ENCODE data around the gene CD300A.

The CD300A gene

DNA sequence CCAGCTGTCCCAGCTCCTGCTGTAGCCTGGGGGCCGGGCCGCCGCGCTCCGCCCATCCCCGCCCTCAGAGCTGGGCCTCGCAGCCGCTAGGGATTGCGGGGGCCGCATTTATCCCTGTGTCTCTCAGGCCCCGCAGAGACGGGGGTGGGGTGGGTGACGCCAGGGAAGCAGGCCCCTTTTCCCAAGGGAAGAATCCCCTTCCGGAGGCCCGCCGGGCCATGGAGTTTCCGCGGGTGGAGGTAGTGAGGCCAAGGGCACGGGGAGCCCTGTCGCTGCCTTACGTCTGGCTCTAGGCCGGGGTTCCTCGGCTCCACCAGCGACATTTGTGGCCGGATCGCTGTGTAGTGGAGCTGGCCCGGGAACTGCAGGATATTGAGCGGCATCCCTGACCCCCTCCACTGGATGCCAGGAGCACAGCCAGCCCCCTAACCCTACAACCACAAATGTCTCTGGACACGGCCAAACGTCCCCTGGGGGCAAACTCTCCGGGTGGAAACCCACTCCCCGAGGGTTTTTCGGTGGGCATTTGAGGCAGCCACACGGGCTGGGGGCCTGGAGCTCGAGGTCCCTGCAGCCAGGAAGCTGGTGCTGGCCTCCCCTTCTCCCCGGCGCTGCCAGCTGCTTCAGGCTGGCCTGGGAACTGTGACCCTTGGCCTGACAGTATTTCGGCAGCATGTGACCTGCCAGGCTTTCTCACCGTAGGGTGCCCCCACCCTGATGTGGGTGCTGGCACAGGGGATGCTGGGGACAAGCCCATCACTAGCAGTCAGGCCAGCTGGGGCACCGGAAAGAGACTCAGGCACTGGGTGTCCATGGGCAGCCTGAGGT, 12.0 kb upstream of the CD300A start:
- DNase-seq (ENCODE audit: low read depth), result no peak

DNA sequence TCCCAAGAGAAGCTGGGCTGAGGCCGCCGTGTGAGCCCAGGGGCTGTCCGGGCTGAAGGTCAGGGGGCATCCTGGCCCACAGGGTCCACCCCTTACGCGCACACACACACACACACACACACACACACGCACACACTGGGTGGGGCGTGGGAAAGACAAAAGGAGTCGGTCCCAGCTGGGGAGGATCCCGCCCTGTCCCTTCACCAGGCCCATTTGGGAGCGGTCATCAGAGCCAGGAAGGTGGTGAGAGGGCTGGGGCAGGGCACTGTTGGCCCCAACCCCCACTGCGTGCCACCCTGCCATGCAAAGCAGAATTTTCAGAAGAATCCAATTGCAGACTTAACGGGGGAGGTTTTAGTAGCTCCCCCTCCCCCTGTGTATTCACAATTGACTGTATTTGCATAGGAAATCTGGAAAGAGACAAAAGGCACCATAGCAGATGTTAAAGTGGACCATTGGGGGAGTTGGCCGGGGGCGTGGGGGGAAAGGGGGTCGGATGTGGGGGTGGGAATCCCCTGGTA, 11.3 kb upstream of the CD300A start:
- DNase-seq (ENCODE audit: low read depth), result no peak

DNA sequence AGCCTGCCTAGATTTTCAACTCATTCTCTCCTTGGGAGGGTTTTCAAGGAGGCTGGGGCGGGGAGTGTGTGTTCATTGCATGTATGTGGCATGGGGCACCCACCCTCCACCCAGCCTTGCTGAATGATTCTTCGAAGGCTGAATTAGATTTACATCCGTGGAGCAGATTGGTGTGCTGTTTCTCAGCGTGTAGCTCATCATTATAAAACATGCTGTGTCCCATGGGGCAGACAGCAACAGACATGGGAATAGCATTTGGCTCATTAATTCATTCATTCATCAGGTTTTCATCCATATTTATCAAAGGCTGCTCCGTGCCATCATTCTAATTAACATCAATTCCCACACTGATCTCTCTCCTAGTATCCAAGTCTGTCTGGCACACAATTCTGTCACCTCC, 10.6 kb upstream of the CD300A start:
- no peak for DNase-seq (ENCODE audit: low read depth)

DNA sequence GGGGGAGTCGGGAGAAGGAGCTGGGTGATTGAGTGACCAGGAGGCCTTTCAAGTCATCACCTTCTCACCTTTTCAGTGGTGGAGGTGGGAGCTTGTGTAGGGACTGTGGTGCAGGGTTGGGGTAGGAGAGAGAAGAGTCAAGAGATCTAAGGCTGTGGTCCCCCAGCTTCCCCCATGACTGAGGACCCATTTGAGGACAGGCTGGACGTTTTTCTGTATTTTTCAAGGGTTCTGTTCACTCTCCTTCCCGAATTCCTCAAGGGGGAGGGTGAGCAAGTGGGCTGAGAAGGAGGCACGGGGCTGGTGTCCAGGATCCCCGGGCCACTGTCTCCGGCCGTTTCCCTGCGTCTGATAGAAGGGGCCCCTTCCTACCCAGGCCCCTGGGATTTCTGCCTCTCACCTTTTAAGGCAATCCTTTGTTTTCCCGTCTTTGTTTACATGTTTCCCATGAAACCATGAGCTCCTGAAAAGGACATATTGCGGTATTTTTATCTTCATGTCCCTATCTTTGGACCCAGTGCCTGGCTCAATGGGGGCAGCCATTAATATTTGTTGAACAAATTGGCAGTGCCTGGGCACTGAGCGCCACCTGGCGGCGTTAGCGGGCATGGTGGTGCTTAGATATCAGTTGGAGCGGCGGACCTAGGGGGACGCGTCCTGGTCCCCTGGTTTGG, 9.2 kb upstream of the CD300A start:
- peak; percentile 39 for DNase-seq (ENCODE audit: low read depth)

DNA sequence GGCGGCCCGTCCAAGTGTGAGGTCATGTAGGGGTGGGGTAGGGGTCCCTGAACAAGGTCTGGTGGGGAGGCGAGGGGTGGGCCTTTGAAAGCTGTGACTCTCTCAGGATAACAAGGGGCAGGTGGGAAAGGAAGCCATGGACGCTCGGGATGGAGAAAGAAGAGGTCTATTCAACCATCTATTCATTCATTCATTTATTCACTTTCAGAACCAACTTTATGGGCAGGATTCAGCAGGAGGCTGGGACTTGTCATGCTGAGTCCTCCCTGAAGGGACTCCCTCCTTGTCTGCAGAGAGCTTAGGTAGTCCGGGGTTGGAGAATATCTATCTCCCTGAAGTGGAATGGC, 8.6 kb upstream of the CD300A start:
- no peak for DNase-seq (ENCODE audit: low read depth)

DNA sequence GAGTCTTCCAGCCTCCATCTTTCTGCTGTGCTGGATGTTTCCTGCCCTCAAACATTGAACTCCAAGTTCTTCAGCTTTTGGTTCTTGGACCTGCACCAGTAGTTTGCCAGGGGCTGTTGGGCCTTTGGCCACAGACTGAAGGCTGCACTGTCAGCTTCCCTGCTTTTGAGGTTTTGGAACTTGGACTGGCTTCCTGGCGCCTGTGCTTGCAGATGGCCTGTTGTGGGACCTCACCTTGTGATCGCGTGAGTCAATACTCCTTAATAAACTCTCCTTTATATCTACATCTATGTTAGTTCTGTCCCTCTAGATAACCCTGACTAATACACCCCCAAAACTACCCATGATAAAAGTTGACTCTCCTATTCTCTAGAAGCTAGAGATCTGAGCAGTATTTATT, 7.6 kb upstream of the CD300A start:
- no peak for DNase-seq (ENCODE audit: low read depth)

DNA sequence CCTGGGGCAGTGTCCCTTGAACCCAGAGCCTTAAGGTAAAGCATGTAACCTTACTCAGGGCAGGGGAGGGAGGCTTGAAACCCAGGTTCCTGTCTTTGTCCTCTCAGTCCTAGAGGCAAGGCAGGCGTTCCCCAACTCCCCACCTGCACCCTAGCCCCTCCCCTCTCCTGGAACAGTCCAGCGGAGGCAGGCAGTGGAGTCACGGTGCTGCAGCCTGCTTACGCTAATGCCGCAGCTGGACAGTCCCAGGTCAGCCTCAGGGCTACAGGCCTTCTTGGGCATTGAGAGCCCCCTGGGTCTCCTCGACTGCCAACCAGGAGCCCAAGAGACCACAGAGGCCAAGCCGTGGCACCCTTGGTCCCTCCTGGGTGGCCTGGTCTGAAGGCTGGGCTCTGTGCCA, 6.8 kb upstream of the CD300A start:
- DNase-seq (ENCODE audit: low read depth), result no peak

DNA sequence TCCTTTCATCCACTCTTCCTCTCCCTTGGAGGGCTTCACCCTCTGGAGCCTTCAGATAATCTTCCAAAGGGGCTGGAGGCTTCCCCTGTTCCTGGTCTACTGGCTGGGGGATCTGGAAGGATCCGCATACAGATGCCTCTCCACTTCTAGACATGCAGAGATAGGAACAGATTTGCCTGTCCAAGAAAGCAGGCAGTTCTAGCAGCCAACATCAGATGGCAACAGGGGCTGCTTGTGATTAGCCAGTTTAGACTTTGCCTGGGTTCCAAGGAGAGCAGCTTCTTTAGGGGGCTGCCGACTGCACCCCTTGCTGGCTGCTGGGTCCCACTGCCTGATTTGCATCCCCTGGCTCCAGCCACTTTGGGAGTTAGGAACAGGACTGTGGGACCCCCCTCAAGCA, 6.2 kb upstream of the CD300A start:
- no peak for DNase-seq (ENCODE audit: low read depth)

DNA sequence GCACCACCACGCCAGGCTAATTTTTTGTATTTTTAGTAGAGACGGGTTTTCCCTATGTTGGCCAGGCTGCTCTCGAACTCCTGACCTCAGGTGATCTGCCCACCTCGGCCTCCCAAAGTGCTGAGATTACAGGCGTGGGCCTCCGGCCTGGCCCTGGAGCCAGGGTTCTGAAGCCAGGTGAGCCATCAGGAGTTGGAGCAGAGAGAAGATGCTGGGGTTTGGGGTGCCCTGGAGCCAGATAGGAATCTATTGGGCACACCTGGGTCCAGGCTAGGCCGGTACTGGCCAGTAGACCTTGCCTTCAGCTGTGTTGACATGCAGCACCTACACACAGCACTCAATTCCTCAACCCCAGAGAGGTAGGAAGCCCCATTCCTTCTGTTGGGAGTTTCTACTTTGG, 5.4 kb upstream of the CD300A start:
- DNase-seq (ENCODE audit: low read depth), result no peak

DNA sequence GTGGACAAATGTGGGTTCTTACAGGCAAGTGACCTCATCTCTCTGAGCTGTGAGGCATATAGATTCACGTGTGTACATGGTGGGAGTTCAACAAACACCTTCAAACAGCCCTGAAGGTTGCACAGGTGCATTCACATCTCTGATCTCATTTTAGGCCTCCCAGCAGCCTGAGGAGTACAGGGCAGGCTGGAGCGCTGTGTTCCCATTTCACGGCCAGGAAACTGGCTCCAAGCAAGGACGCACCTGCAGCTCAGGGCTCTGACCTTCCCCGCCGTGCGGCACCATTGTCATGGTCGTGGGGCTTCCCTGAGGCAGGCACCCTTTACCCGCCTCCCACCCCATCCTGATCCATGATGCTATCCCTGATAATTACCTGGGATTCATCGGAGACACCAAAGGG, 4.8 kb upstream of the CD300A start:
- DNase-seq (ENCODE audit: low read depth), result no peak

DNA sequence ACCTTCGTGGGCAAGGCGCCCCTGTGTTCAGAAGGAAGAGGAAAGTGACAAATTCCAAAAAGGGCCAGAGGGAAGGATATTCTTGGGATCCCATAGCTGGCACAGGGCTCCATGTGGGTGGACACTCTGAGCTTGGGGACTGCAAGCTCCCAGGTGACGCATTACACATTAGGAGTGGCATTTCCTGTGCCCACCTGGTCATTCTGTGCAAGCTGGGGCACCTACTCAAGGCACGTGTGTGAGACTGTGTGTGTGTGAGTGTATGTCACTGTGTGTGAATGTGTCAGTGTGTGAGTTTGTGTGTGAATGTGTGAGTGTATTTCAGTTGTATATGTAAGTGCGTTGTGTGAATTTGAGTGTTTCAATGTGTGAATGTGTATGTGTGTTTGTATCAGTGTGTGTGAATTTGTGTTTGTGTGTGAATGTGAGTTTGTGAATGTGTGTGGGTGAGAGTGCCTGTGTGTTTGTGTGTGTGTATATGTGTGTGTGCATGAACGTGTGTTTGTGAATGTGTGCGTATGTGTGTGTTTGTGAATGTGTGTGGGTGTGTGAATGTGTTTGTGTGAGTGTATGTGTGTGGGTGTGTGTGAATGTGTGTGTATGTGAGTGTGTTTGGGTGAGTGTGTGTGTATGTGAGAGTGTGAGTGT, 1.6 kb upstream of the CD300A start:
- no peak for DNase-seq (ENCODE audit: low read depth)

DNA sequence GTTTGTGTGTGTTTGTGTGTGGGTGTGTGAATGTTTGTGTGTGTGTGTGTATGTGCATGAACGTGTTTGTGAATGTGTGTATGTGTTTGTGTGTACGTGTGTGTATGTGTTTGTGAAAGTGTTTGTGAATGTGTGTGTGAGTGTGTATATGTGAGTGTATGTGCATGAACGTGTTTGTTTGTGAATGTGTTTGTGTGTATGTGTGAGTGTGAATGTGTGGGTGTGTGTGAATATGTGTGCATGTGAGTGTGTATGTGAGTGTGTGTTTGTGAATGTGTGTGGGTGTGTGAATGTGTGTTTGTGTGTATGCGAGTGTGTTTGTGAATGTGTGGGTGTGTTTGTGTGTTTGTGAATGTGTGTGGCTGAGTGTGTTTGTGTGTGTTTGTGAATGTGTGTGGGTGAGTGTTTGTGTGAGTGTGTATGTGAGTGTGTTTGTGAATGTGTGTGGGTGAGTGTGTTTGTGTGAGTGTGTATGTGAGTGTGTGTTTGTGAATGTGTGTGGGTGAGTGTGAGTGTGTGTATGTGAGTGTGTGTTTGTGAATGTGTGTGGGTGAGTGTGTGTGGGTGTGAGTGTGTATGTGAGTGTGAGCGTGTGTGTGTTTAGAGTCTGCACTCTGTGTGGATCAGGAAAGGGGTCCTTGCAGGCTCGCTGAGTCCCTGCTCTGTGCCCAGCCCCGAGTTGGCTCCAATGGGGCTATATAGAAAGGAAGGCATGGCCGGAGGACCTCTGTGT, 890 bp upstream of the CD300A start:
- no peak for DNase-seq (ENCODE audit: low read depth)

DNA sequence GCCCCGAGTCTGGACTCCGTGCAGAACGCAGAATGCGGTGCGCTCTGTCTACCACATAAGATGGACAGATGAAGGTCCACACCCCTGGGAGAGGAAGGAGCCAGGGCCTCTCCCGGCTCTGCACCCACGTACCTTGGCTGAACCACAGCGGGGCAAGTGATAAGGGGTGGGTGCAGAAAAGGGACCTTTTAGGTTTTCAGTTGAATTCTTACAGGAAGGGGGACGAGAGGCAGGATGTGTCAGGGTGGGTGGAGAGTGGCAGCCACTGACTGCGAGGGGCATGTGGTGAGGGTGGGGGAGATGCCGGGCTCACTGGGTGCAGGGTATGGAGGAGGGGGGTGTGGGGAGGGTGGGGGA, 372 bp downstream of the CD300A start:
- no peak for DNase-seq (ENCODE audit: low read depth)

DNA sequence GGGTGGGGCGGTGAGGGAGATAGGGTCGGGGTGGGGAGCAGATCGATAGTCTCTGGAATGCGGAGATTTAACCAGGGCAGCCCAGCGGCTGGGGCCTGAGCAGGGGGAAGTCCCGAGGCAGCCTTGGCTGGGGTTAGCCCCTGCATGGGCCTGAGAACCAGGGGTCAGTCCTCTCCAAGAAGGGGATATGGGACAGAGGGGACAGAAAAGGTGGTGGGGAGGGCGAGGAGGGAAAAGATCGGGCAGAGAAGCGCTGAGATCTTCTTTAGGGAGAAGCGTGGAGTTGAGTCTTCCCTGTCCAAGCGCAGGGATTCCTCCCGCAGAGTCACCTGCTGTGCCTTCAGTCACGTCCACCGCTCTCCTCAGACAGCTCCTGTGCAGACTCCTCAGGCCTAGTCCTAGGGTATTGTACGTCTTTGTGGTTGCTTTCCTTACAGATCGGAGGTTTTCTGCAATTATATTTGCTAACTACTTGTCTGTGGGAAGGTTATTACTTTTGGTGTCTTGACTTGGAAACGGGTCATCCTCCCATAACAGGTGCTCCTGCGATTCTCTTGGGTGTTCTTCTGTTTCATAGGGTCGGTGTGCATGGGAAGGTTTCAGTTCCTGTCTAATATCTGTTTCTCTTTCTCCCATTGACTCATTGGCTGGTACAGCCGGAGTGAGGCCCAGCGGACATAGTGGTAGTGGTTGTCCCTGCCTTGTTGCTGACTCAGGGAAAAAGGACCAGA, 952 bp downstream of the CD300A start:
- no peak for DNase-seq (ENCODE audit: low read depth)

DNA sequence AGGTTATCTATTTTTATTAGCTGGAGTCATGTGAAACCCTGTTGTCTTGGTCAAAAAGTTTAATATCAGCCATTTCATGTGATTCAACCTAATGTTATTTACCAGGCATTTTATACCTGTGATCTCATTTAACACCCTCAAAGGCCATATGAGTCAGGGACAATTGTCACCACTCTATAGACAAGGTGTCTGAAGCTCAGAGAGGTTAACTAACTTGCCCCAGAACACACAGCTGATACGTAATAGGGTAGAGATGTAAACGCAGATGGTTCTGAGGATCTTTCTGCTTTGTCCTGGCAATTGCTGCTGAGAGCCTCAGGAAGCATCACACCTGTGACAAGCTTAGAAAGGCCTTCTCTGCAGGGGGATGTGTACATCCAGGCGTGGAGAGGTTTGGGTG, 4.9 kb downstream of the CD300A start:
- no peak for DNase-seq (ENCODE audit: low read depth)

DNA sequence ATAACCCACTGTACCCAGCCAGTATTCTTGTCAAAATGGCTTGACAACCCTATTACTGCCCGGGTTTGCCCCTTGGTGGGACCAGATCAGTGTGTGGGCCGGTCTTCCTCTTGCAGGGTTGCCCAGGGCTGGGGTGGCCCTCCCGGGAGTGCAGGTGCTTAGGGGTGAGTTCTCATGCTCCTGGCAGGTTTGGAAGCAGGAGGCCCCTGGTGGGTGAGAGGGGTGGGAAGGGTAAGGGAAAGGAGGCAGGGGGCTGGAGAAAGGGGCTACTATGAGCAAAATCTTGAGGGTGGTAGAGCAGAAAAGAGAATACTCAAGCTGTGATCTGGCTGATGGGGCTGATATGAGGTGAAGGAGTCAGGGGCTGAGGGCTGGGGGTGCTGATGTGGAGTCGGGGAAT, 6.5 kb downstream of the CD300A start:
- no peak for DNase-seq (ENCODE audit: low read depth)

DNA sequence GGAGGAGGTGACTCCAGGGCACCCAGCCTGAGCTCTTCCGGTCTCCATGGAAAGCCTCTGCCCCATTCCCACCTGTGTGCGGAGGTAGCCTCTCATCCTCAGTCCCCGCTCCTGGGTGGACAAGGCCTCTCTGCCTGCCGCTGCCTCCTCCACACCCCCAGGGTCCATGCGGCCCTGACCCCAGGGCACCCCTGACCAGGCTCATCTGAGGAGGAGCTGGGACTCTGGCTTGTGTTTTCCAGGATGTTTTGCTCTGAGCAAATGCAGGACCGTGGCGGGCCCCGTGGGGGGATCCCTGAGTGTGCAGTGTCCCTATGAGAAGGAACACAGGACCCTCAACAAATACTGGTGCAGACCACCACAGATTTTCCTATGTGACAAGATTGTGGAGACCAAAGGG, 6.9 kb downstream of the CD300A start:
- DNase-seq (ENCODE audit: low read depth), result no peak

DNA sequence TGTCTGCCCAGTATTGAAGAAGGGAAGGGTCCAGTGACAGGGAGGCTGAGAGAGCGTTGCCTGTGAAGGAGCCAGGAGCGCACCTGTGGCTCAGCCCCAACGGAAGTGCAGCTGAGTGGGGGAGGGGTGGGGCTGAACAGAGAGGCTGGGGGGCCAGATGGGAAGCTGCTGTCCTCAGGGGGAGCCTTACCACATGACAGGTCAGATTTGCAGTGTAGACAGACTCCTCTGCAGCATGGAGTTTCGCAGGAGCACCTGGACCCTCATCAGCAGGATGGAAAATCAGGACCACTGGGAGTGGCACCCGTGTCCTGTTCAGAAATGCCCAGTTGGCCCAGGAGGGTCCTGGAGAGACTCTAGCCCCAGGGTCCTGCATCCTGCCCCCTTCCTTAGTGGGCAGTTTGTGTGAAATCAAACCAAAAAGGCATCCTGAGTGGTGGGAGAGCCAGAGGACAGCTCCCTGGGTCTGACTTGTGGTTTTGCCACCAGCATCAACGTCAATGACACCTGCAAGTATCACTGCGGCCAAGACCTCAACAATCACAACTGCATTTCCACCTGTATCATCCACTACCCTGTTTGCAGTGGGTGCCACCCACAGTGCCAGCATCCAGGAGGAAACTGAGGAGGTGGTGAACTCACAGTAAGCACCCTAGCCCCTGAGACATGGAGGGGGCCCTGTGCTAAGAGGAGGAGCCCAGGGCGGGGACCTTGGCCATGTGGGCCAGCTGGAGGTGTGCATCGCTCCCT, 7.8 kb downstream of the CD300A start:
- no peak for DNase-seq (ENCODE audit: low read depth)

DNA sequence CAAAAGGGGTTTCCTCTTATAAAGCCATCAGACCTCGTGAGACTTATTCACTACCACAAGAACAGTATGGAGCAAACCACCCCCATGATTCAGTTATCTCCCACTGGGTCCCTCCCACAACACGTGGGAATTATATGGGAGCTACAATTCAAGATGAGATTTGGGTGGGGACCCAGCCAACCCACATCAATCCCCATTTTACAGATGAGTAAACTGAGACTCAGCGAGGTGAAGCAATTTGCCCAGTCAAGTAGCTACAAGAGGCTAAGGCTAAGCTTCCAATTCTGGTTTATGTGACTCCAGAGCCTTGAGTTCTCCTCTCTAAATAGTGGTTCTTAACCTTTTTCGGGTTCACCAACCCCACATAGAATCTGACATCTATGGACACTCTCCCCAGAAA, 8.8 kb downstream of the CD300A start:
- no peak for DNase-seq (ENCODE audit: low read depth)

DNA sequence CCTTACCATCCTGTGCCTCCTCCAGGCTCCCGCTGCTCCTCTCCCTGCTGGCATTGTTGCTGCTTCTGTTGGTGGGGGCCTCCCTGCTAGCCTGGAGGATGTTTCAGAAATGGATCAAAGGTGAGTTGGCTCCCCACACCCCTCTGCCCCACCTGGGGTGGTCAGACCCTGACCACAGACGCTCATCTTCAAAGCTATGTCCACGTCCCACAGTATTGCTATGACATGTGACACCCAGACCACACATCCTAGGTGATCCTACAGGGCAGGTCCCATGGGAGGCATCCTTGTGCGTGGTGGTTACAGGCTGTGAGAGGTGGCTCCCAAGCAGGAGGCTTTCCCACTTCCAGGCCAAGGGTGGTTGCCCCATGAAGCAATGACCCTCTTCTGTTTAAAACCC, 11.0 kb downstream of the CD300A start:
- no peak for DNase-seq (ENCODE audit: low read depth)

DNA sequence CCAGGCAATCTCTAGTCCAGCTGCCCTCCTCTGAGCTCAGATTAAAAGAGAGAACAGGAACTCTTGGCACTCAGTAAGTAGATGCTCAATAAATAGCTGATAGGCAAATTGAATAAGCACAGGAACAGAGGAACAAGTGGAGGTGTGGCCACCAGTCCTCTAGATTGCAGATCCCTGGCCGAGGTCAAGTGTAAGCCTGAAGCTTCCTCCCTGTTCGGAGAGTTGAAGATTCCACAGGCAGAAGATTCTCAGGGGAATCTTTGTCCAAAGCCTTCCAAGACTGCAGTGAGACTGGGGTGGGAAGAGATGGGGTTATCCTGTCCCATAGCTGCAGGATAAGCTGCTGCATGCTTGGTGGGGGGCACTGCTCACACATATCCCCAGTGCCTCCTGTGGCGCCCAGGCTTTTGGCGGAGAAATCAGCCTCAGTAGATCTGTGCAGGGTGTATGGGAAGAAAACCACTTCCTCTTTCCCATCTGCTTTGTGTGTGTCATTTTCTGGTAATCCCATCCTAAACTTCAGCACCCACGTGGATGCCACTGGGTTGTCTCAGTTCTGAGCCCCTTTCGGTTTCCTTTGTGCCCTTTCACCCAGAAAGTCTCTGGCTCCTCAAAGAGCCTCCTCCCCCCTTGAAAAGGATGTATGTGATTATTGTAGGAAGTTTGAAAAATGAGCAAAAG, 12.1 kb downstream of the CD300A start:
- DNase-seq (ENCODE audit: low read depth), result no peak

Measured in stimulated activated CD8-positive, alpha-beta memory T cell treated with anti-CD3 and anti-CD28 coated beads, Interleukin-15, amount 100 ng/mL, for 1 hour (primary cell).